NCI-H2107 (cell line): ENCODE data around the gene OR52K1.
"Not testable (repeated sequence)": the region's sequence is repeated elsewhere in the genome, so short reads cannot be mapped to it uniquely, and the experiment has no call there.

Experiments used
- DNase-seq: peaks from one replicate; lab custom pipeline; 2025; lab: John Stamatoyannopoulos, UW

OR52K1 gene

GRCh38 chr11:4482445-4482844 lies at the start of gene OR52K1:
Gene OR52K1 (plus strand): TSS chr11:4482646. CDS start chr11:4488901, 6,255 bp downstream.
- DNase-seq: no peak

DNA sequence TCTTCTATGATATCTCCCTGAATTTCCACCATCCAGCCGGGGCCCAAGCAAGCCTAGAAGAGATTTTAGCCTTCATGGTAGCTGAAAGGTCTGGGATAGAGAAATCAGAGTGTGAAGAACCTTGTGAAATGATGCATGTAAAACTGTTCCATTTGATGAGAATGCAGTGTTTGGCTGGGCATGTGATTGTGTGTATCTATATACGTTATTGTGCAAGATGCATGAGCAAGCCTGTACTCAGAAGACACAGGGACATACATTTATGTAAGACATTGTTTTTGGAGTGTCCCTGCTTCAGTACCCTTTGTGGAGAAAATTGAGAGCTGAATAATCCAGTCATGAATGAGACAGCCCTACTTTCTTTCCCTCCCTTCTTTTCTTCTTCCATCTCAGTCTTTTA lies 48.6 kb upstream of the OR52K1 start:
- DNase-seq: no peak

- DNase-seq: no peak
Observed at GRCh38 chr11:4436411-4436810, 46.0 kb upstream of the OR52K1 start.

DNA sequence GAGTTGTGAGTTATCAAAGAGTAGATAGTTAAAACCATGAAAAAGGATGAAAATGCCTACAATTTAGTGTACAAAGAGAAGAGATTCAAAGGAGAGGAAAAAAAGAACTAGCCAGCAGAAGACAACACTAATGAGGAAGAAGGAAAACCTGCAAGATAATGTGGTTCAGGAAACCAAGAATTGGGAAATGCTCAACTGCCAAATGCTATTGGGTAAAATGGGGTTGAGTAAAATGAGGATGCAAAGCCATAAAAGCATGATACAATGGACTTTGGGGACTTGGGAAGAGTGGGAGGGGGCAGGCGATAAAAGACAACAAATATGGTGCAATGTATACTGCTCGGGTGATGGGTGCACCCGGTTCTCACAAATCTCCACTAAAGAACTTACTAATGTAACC lies 40.9 kb upstream of the OR52K1 start:
- no peak for DNase-seq

DNA sequence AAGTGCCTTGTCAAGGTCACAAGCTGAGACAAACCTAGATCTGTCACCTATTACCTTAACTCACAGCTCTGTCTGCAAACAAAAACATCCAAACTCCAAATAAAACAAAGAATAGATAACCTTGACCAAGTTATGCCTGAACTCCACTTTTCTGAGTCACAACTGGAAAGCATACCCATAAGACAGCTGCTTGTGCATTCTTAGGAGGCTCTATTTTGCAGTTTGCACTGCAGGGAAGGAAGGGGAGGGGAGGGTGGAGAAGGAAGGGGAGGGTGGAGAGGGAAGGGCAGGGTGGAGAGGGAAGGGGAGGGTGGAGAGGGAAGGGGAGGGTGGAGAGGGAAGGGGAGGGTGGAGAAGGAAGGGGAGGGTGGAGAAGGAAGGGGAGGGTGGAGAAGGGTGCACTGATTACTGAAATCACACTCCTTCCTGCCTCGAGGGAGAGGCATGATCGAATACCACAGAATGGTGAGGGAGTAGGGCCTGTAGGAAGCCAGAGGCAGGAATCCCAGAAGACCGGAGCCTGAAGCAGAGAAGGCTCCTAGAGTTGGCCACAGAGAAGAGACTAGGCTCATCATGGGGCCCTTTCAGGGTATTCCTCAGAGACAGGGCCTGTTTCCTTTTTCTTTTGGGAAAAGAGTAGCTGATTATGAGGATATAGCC lies 39.1 kb upstream of the OR52K1 start:
- DNase-seq: no peak

- no peak for DNase-seq
Observed at GRCh38 chr11:4448995-4449394, 33.5 kb upstream of the OR52K1 start, which contains the start of gene OR52K2. Gene OR52K2 (plus strand): TSS chr11:4449295. CDS start chr11:4449340, 45 bp downstream.

GRCh38 chr11:4453118-4453517 lies 29.3 kb upstream of the OR52K1 start:
- no peak for DNase-seq

GRCh38 chr11:4454021-4454420 lies 28.4 kb upstream of the OR52K1 start:
- DNase-seq: no peak

DNA sequence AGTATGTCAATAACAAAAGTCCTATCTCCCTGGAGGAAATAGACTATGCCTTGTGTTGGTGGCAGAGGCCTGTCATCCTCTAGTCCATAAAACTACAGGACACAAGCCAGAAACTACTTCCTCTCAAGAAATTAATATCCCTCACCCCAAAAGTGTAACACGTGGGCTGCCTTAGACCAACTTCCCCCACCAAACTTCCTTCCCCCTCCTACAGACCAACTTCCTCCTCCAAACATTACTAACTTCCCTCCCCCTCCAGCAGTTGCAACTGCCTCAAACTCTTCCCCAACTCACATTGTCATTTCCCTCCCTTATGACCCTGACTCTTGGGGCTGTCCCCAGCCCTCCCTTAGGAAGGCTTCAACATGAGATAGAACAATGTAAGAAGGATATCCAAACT lies 27.0 kb upstream of the OR52K1 start:
- no peak for DNase-seq

GRCh38 chr11:4459500-4459899 lies 22.9 kb upstream of the OR52K1 start:
- DNase-seq: no peak

- no peak for DNase-seq
Observed at GRCh38 chr11:4460151-4460550, 22.3 kb upstream of the OR52K1 start.

DNA sequence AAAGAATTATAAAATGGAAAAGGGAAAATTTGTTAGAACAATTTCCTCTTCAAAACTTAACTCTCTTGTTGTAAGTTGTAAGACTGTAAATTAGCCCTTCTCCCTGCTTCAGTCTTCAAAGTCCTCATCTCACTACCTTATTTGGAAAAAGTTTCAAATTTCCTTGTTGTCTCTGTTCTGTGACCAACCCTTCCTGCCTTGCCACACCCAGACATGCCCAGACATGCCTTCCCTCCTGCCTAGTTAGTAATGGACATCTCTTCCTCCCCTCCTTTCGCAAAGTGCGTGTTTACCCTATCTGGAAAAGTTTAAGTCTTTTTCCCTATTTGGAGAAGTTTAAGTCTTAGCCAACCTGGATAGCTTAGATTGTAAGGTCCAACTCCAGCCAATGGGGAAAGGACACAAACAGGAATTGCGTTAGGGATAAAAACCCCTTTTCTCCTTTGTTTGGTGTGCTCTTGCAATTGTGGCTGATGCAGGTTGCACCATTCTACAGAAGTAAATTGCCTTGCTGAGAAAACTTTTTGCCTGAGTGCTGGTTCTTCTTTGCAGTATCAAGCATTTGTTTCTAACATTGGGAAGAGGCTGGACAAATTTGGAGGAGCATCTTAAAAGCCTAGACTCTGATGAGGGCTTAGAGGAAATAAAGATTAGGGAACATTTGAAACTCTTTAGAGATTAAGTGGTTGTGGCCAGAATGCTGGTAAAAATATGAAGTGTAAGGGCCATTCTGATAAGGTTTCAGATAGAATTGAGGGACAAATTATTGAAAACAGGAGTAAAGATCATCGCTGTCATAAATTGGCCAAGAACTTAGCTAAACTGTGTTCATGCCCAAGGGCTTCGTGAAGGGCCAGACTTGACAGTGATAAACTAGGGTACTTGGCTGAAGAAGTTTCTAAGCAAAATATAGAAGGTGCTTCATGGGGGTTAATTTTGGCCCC lies 18.0 kb upstream of the OR52K1 start:
- no peak for DNase-seq

- DNase-seq: no peak
Observed at GRCh38 chr11:4465407-4465806, 17.0 kb upstream of the OR52K1 start.

GRCh38 chr11:4466131-4466870 lies 16.1 kb upstream of the OR52K1 start:
- no peak for DNase-seq

DNA sequence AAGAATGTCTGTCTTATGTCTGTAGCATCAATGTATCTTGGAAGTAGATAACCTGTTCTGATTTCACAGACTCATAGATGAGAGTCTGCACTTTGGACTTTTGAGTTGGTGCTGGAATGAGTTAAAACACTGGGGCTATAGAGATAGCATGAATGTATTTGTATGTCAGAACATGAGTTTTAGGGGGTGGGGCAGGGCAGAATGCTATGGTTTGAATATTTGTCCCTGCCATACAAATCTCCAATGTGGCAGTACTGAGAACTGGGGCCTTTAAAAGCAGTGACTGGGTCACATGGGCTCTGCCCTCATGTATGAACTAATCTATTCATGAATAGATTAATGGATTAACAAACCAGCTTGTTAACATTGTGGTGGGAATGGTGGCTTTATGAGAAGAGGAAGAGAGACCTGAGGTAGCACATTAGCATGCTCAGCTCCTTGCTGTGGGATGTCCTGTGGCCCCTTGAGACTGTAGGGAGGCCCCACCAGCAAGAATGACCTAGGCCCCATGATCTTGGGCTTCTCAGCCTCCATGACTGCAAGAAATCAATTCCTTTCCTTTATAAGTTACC lies 15.5 kb upstream of the OR52K1 start:
- DNase-seq: no peak

DNA sequence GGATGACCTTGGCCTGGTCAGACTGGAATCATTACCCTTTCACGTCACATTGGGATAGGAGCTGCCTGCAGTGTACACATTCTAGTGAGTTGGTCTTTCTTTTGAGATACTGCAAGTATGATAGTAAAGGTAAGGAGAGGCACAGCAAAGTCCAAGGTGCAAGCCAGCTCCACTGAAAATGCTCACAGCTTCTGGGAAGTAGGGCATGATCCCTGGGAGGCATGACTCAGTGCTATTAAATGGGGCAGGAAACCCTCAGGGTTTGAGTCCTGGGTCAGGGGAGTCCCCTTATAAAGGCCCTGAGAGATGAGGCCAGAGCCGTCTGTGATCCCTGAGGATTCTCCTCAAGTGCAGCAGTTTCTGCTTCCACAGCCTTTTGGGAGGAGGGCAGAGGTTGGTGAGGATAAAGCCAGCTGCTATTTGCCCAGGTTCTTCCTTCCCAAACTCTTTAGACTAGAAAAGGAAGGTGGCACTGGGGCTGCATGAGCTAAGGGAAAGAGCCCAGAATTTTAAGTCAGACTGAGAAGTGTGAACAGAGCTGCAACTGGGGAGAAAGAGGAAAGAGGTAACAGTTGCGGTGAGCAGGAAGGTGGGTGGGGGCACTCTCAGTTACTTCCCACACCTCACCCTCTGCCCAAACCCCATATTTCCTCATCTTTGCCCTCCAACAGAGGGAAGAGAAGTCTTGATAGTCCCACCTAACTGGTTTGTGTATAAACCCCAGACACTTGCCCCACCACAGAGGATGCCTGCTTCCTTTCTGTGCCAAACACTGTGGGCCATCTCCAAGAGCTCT lies 14.4 kb upstream of the OR52K1 start:
- DNase-seq: no peak

GRCh38 chr11:4479644-4480043 lies 2.8 kb upstream of the OR52K1 start:
- no peak for DNase-seq

DNA sequence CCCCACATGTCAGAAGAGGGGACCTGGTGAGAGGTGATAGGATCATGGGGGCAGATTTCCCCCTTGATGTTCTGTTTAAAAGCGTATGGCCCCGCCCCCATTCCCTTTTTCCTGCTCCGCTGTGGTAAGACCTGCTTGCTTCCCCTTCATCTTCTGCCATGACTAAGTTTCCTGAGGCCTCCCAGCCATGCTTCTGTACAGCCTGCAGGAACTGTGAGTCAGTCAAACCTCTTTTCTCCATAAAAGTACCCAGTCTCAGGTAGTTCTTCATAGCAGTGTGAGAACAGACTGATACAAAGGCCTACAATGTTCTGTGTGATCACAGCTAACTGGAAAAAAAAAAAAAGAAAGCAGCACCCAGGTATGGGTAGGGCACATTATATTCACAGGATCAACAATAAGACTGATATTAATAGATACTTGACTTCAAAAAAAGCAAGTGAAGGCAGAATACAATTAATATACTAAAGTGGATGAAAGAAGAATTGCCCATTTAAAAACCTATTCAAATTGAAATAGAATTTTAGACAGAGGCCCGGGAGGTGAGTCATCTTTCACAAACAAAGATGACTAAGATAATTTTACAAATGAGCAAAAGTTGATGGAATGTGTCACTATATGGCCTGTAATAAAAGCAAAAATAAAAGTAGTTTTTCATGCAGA lies 1.7 kb upstream of the OR52K1 start:
- no peak for DNase-seq

- no peak for DNase-seq
Observed at GRCh38 chr11:4481240-4481582, 1.2 kb upstream of the OR52K1 start.

DNA sequence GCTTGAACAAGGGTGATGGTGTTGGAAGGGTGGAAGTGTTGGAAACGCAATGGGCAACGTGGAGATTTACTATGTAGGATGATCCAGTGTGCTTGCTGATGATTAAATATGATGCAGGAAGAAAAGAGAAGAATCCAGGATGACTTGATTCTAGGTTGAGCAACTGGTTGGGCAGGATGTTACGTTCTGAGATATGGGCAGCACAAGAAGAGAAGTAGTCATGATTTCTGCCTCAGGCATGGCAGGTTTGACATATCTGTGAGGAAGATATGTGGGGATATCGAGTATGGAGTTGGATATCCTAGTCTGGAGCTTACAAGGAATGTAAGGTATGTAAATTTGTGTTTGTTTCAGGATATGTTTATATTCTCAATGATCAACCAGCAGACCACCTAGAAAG lies 1.9 kb downstream of the OR52K1 start:
- DNase-seq: no peak

DNA sequence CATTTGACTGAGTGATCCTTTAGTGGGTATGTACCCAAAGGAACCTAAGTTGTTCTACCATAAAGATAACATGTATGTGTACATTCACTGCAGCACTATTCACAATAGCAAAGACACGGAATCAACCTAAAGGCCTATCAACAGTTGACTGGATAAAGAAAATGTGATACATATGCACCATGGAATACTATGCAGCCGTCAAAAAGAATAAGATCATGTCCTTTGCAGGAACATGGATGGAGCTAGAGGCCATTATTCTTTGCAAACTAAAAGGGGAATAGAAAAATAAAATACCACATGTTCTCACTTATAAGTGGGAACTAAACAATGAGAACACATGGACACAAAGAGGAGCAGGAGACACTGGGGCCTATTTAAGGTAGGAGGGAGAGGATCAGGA lies 9.0 kb downstream of the OR52K1 start:
- DNase-seq: not testable (repeated sequence)
